MCF 10A (cell line): Measurements from ENCODE around the gene CHERP. TPM values are rescaled to one million over a fixed set of nuclear protein-coding genes. Genes with fewer than 3 reads are reported as not detected.

Experiments
- BruUV-seq: library from RNA; stranded (reverse); fragments of 400-500 nt; replicated peaks from 2 replicates; lab custom pipeline; 2021; lab: Mats Ljungman, UMichigan
- CTCF ChIA-PET: fragments of 300-600 bp; sonication (Branson Sonifier 250); formaldehyde crosslinking; extraction: SDS; loops from one replicate; lab custom pipeline; 2021; ENCODE audit warnings: antibody characterized with exemption, inconsistent platforms; lab: Yijun Ruan, JAX
- POLR2A ChIA-PET: fragments of 300-600, 350-650 bp; sonication (Branson Sonifier 250); formaldehyde crosslinking; extraction: SDS; loops from one replicate; lab custom pipeline; 2020; ENCODE audit warnings: antibody characterized with exemption, inconsistent platforms; lab: Yijun Ruan, JAX
- DNase-seq: peaks from one replicate; pipeline ENCODE4 v3.0.0-alpha.2; 2018; ENCODE audit not compliant: unreplicated experiment
- H3K27ac Mint-ChIP-seq: one replicate; pipeline ENCODE4 v1.8.0; 2022; ENCODE audit warnings: mild to moderate bottlenecking, low read depth, mixed read lengths; ENCODE audit not compliant: unreplicated experiment
- H3K27me3 Mint-ChIP-seq: one replicate; pipeline ENCODE4 v1.8.0; 2022; ENCODE audit warnings: mixed read lengths; ENCODE audit not compliant: insufficient read depth, unreplicated experiment
- H3K36me3 Mint-ChIP-seq: one replicate; pipeline ENCODE4 v1.8.0; 2022; ENCODE audit warnings: mild to moderate bottlenecking, moderate library complexity, mixed read lengths; ENCODE audit not compliant: insufficient read depth, unreplicated experiment
- H3K4me1 Mint-ChIP-seq: one replicate; pipeline ENCODE4 v1.8.0; 2022; ENCODE audit warnings: mixed read lengths; ENCODE audit not compliant: insufficient read depth, unreplicated experiment
- H3K4me3 Mint-ChIP-seq: one replicate; pipeline ENCODE4 v1.8.0; 2022; ENCODE audit warnings: mild to moderate bottlenecking, moderate library complexity, mixed read lengths; ENCODE audit not compliant: unreplicated experiment
- H3K9me3 Mint-ChIP-seq: one replicate; pipeline ENCODE4 v1.8.0; 2022; ENCODE audit warnings: mixed read lengths; ENCODE audit not compliant: unreplicated experiment
- intact Hi-C: fragments of 100-400 bp; cut with micrococcal nuclease; formaldehyde crosslinking; loops from 2 replicates; pipeline ENCODE4 v1.14.1; 2022
- total RNA-seq: library from RNA; stranded (reverse); gene quantifications from 2 replicates; pipeline ENCODE4 v1.2.3, GENCODE V29; 2022
- TF ChIP-seq, protein P1 (sequence below): fragments of 200-600 bp; IDR thresholded peaks from one replicate; pipeline ENCODE4 v1.8.0; 2022; ENCODE audit warnings: antibody characterized with exemption, mild to moderate bottlenecking; ENCODE audit not compliant: unreplicated experiment

Gene CHERP
- total RNA-seq, 1 experiment from 2014 or later = 51.6 TPM

DNA sequence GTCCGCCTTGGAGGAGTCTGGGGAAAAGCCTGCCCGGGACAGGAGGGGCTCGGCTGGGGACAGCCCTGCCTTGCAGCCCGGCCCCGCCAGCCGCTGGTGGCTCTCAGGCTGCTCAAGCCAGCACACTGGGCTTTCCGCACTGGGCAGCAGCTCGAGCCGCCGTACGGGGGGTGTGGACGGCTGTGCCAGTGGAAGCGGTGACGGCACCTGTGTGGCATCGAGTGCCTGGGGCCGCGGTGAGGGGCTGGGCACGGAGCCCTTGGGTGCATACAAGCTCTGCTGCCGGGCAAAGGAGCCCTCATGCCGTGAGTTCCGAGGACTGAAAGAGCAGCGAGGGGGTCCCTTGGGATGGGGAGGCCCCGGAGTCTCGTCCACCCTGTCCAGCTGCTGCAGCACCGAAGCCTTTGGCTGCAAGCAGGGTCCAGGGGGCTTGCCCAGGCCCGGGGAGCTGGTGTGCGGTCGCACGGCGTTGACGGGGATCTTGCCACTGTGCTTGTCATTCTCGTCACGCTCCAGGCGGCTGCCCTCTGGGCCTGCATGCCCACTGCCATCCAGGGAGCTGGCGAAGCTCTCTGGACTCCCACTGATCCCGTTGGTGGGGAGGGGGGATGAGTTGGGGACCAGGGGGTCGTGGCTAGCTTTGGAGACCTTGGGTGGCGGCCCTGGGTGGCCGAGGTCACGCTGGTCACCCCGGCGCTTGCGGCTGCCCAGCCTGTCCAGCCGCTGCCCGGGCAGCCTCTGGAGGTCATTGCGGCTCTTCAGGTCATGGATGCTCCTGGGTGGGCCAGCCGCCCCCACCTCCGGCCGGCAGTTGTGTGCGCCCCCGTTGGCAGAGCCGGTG is 34.7 kb upstream of the CHERP start:
- Mint-ChIP-seq H3K4me1 (peaks cover 31% of the 10 kb centered on the region), H3K4me3 (no peak overlapping the region), H3K9me3 (no peaks in the 10 kb centered on the region), H3K27me3 (no peaks in the 10 kb centered on the region), H3K27ac (no peak overlapping the region), H3K36me3 (peaks cover 57% of the 10 kb centered on the region)
- TF ChIP-seq, protein P1, sequence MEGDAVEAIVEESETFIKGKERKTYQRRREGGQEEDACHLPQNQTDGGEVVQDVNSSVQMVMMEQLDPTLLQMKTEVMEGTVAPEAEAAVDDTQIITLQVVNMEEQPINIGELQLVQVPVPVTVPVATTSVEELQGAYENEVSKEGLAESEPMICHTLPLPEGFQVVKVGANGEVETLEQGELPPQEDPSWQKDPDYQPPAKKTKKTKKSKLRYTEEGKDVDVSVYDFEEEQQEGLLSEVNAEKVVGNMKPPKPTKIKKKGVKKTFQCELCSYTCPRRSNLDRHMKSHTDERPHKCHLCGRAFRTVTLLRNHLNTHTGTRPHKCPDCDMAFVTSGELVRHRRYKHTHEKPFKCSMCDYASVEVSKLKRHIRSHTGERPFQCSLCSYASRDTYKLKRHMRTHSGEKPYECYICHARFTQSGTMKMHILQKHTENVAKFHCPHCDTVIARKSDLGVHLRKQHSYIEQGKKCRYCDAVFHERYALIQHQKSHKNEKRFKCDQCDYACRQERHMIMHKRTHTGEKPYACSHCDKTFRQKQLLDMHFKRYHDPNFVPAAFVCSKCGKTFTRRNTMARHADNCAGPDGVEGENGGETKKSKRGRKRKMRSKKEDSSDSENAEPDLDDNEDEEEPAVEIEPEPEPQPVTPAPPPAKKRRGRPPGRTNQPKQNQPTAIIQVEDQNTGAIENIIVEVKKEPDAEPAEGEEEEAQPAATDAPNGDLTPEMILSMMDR = no peak
- no peak for DNase-seq
- CTCF ChIA-PET = no interaction called here
- no TSS peak for BruUV-seq
- intact Hi-C loops = no loop called here
- POLR2A ChIA-PET = interaction anchor here (0.6 kb wide), 1 partner anchor 148 kb away, joined by 3 read pairs; no protein-coding TSS in a partner anchor

DNA sequence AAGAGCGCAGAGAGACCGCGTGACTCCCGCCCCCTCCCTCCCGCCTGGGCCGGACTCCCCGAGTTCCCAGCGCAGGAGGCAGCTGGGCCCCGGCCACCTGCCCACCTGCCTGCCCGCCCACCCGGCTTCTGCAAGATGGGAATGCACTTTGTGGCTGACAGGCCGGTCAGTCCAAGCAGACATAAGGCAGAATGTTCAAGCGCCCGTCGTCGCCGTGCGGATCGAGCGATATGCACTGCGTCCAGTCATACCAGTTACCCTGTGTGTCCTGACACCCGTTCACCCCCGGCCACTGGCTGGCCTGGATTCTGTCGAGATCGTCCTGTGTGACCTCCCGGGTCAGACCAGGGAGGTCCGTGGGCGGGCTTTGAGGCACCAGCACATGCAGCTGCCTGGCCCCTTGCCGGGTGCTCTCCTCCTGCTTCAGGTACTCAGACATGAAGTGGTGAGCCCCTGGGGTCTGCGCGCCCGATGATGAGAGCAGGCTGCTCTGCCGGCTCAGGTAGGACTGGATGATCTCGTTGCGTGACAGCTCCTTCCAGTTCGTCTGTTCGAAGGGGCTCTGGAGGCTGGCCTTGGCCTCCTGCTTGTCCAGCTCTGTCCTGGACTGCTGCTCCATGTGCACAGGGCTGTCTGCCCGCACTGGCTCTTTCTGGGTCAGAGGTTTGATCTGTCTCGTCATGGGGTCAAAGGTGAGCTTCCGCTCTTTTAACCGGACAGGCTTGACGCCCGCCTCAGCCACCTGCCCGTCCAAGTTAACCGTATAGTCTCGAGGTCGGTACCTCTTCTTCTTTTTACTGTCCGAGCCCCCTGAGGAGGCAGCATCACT is 33.8 kb upstream of the CHERP start:
- H3K36me3 Mint-ChIP-seq = peaks cover 57% of the 10 kb centered on the region
- CTCF ChIA-PET = no interaction called here
- H3K4me1 Mint-ChIP-seq = peaks cover 32% of the 10 kb centered on the region
- H3K4me3 Mint-ChIP-seq = no peak overlapping the region
- TF ChIP-seq, protein P1 = no peak
- intact Hi-C loops = no loop called here
- H3K27ac Mint-ChIP-seq = no peak overlapping the region
- H3K27me3 Mint-ChIP-seq = no peaks in the 10 kb centered on the region
- no peak for DNase-seq
- POLR2A ChIA-PET = no interaction called here
- no peaks in the 10 kb centered on the region for H3K9me3 Mint-ChIP-seq
- no TSS peak for BruUV-seq

DNA sequence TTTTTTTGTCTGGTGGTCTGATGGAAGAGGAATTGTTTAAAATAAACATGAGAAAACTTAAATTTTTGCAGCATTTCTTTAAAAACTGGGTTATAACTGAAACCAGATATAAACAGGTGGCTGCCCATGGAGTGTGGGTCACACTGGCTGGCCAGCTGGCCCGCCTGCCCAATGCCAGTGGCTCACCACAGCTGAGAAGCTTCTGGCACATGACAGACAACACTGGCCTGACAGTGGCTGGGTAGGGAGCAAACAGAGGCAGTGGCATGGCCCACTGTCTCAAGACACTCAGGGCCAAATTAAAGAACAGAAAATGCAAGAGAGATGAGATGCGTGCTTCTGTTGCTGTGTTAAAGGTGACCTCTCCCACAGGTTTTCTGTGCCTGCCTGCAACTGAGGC is 33.0 kb upstream of the CHERP start:
- H3K4me1 Mint-ChIP-seq = peaks cover 27% of the 10 kb centered on the region
- H3K4me3 Mint-ChIP-seq = no peak overlapping the region
- no peak for DNase-seq
- ChIA-PET POLR2A (no interaction called here), CTCF (no interaction called here)
- no TSS peak for BruUV-seq
- peak overlapping the region; percentile 67 for H3K27ac Mint-ChIP-seq
- H3K27me3 Mint-ChIP-seq = no peaks in the 10 kb centered on the region
- intact Hi-C loops = no loop called here
- H3K36me3 Mint-ChIP-seq = peaks cover 57% of the 10 kb centered on the region
- TF ChIP-seq, protein P1 = no peak
- no peaks in the 10 kb centered on the region for H3K9me3 Mint-ChIP-seq

DNA sequence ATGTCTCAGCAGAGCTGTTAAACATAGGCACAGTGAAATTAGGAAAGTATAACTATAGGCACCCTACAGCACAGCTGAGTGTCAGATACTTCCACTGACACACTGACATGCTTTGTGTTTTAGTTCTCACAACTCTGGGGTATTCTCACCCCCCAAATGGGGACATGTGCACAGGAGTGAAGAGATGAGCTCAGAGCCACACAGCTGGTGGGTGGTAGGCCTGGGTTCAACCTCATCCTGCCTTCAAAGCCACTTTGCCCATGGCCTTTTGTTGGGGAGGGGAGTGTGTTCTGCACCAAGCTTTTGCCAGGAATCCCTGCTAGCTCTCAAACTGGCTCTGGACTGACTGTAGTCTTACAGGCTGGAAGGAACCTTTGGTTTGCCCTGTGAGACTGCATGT is 31.7 kb upstream of the CHERP start:
- intact Hi-C loops = loop anchor here (5.0 kb wide), 1 partner anchor 253 kb away; the partner anchor contains the start of gene SIN3B
- BruUV-seq = no TSS peak
- POLR2A ChIA-PET = interaction anchor here (0.6 to 6.1 kb wide), 7 partner anchors 8 to 197 kb away, joined by 3 to 51 read pairs (median 4); partner anchors contain the start of genes C19orf44, CALR3 and MED26
- Mint-ChIP-seq H3K27ac (peak overlapping the region; percentile 27), H3K4me3 (peak overlapping the region; percentile 99), H3K36me3 (peaks cover 59% of the 10 kb centered on the region), H3K4me1 (peaks cover 32% of the 10 kb centered on the region), H3K27me3 (no peaks in the 10 kb centered on the region), H3K9me3 (no peaks in the 10 kb centered on the region)
- DNase-seq = no peak
- CTCF ChIA-PET = interaction anchor here (0.6 to 1.0 kb wide), 3 partner anchors 11 to 35 kb away, joined by 3 to 4 read pairs (median 3); no protein-coding TSS in a partner anchor
- TF ChIP-seq, protein P1 = no peak
